ENCODE data around the gene DCLK1. TPM values are rescaled to one million over a fixed set of nuclear protein-coding genes. Genes with fewer than 3 reads are reported as not detected.

DCLK1 gene
- total and polyA plus RNA-seq, 10 donors = 2.0 to 22.1 (median 11.7) TPM

DNA sequence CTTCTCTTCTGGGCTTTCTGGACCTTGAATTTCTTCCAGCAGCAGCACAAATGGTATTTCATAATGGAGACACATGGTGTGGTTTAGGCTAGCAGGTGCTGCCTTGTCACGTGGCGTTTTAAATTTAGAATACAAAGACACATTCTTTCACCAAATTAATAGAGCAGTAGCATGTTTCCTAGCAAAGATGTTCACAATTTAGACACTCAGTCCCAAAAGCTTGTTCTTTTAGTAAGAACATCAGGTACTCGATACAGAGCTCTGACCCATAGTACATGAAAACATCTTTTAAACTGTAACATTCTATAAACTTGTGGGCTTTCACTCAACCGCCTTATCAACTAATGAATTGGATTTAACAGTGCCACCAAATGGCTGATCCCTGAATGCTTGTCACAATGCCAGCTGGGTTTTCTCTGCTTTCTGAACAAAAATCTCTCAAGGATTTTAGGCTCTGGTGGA is 290.1 kb downstream of the DCLK1 start:
- TF ChIP-seq CTCF (IDR thresholded peaks at IDR 0.05 in 8 of 11, conservative IDR thresholded peaks at IDR 0.05 in 3 of 11) (no peak), POLR2AphosphoS5 (IDR thresholded peaks at IDR 0.05) (no peak)
- H3K4me3 ChIP-seq = no peak overlapping the region
- H3K9me3 ChIP-seq = no peaks in the 10 kb centered on the region
- WGBS, 5 donors = 78 to 83% (median 81%) methylated on average over 4 of the region's 4 CpGs
- H3K36me3 ChIP-seq = no peaks in the 10 kb centered on the region
- no peak for DNase-seq
- H3K27ac ChIP-seq = peak overlapping the region in 4 of 8 donors; percentile 7 to 37 (median 22)
- H3K27me3 ChIP-seq (replicated peaks in 1 of 7) = no peaks in the 10 kb centered on the region
- H3K4me1 ChIP-seq = no peaks in the 10 kb centered on the region
- intact Hi-C loops (cut with DNase I; ENCODE audit: low total_unique reads) = no loop called here

DNA sequence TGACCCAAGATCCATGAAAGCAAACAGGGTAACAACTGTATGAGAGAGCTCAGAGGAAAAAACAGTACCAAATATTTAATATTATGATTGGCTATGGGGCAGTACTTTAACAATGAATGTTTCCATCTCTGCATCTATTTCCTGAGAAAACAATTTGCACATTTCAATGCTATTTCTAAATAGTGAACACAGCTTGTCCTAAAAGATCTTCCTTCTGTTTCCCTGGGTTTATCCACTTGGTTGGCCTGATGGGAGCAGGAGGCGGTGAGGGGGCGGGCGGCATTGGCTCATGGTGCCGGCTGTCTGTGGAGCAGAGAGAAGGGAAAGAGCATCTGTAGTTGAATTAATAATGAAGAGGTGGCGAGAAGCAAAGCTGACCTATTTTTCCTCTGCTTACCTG is 291.4 kb downstream of the DCLK1 start:
- no peak for DNase-seq
- H3K36me3 ChIP-seq = no peaks in the 10 kb centered on the region

GRCh38 chr13:35838356-35838755 is 292.8 kb downstream of the DCLK1 start:
- H3K36me3 ChIP-seq = peaks cover 0 to 4% (median 0%) of the 10 kb centered on the region in 6 donors

More for the DNA sequence above, 291.4 kb downstream of the DCLK1 start:
- 90 to 96% (median 93%) methylated on average over 5 of the region's 5 CpGs for WGBS, 5 donors
- Histone ChIP-seq H3K4me1 (no peaks in the 10 kb centered on the region), H3K27ac (no peak overlapping the region), H3K27me3 (replicated peaks in 1 of 7) (no peaks in the 10 kb centered on the region), H3K4me3 (no peak overlapping the region), H3K9me3 (no peaks in the 10 kb centered on the region)
- TF ChIP-seq CTCF (IDR thresholded peaks at IDR 0.05 in 8 of 11, conservative IDR thresholded peaks at IDR 0.05 in 3 of 11) (no peak), POLR2A (IDR thresholded peaks at IDR 0.05) (no peak)
- intact Hi-C loops (cut with DNase I; ENCODE audit: low total_unique reads) = no loop called here

DNA sequence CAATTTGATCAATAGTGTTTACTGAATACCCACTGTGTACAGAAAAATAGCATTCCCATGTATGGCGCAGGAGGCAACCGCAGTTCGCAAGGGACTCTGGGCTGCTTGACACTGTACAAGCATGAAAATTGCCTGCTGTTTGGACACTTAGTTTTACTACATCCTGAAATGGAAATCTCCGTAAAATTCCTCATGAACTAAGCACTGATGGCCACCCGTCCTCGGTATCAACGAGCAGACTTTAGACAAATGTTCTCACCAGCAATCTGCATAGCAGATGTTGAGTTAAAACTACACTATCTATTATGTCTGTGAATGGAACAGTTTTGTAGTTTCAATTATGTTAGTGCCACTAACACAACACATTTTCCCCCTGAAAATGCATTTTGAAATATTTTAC is 294.7 kb downstream of the DCLK1 start:
- TF ChIP-seq POLR2AphosphoS5 (IDR thresholded peaks at IDR 0.05) (no peak), CTCF (IDR thresholded peaks at IDR 0.05 in 8 of 11, conservative IDR thresholded peaks at IDR 0.05 in 3 of 11) (no peak)
- WGBS, 5 donors = 88 to 97% (median 93%) methylated on average over 7 of the region's 7 CpGs
- no peak overlapping the region for H3K4me3 ChIP-seq
- no peak overlapping the region for H3K27ac ChIP-seq
- no peaks in the 10 kb centered on the region for H3K4me1 ChIP-seq
- no peaks in the 10 kb centered on the region for H3K27me3 ChIP-seq (replicated peaks in 1 of 7)
- no peaks in the 10 kb centered on the region for H3K9me3 ChIP-seq
- H3K36me3 ChIP-seq = peaks cover 0 to 4% (median 0%) of the 10 kb centered on the region in 6 donors
- intact Hi-C loops (cut with DNase I; ENCODE audit: low total_unique reads) = no loop called here
- no peak for DNase-seq

More at GRCh38 chr13:35838356-35838755, 292.8 kb downstream of the DCLK1 start:
- no peaks in the 10 kb centered on the region for H3K9me3 ChIP-seq
- no peak overlapping the region for H3K4me3 ChIP-seq
- H3K27ac ChIP-seq = no peak overlapping the region
- no peak for TF ChIP-seq POLR2AphosphoS5 (IDR thresholded peaks at IDR 0.05)
- TF ChIP-seq POLR2A (IDR thresholded peaks at IDR 0.05) = no peak
- no peak for TF ChIP-seq CTCF (IDR thresholded peaks at IDR 0.05 in 8 of 11, conservative IDR thresholded peaks at IDR 0.05 in 3 of 11)
- intact Hi-C loops (cut with DNase I; ENCODE audit: low total_unique reads) = no loop called here
- H3K27me3 ChIP-seq (replicated peaks in 1 of 7) = no peaks in the 10 kb centered on the region
- no peak for DNase-seq
- no peaks in the 10 kb centered on the region for H3K4me1 ChIP-seq
- WGBS, 5 donors = 8 to 36% (median 19%) methylated on average over 1 of the region's 1 CpG

All from spleen (tissue), 11 donors.